LoVo (cell line): ENCODE data around the gene SLC9A9.

ENCODE experiments used
- DNase-seq: peaks from one replicate; pipeline ENCODE4 v3.0.0-alpha.2; 2016; ENCODE audit warnings: low spot score

SLC9A9 gene

DNA sequence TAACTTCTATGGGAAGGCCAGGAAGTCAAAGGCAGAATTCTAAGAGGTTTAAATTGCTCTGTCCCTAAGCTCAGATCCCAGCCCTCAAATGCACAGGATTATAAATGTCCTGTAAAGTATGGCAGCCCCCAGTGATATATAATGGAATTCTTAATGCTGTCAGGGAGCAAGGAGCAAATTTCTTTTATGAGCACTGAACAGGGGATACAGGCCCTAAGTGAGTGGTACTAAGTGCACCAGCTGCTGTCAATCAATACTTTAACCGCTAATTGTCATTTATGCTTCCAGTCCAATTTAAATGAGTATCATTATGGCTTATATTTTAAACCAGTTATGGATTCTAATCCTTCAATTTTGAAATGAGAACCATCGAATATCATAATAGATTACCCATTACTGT is 4.7 kb downstream of the SLC9A9 start:
- DNase-seq: no peak

DNA sequence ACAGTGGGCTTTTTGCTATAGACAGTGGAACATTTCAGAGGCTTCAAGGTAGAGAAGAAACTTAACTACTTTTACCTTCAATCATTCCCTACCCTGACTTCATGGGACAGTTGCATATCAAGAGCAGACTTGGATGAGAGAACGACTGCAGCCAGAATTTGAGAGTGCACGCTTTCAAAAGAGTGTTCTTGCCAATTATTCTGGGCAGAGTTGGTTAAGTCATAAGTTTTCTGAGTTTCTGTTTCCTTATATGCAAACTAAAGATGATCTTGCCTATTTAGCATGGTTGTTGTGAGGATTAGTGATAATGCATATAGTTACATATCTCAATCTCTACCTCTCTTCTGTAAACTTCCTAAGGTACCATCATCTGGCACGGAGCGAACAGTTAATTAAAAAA is 7.6 kb downstream of the SLC9A9 start:
- no peak for DNase-seq

DNA sequence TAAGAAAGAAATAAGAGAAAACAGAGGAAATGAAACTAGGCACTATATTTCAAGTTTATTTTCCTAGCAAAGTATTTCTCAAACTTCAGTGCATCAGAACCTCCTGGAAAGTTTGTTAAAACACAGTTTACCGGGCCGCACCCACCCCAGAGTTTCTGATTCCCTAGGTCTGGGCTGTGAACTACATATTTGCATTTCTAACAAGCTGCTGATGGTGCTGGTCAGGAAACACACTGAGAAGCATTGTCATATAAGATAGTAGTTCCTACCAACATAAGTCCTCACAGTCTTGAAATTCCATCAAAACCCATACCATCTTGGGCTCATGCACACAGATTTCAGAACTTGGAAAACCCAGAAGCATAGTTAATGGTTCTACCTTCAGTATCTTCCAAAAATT is 8.3 kb downstream of the SLC9A9 start:
- no peak for DNase-seq

DNA sequence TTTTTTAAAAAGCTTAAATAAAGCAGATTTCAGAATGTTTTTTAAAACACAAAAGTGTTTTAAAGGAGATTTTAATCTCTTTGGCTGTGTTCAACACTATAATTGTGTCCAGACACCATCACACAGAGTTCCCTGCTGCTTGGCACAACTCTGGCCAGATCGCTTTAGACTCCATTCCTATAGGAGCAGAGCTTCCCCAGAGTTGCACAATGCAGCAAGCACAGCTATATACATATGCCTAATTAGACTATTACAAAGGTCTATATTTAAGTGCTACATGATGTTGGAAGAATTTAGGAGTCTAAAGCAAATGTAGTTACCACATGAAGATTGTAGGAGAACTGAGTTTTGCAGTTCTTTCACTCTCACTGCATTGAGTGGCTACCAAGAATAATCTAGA is 11.2 kb downstream of the SLC9A9 start:
- DNase-seq: no peak

DNA sequence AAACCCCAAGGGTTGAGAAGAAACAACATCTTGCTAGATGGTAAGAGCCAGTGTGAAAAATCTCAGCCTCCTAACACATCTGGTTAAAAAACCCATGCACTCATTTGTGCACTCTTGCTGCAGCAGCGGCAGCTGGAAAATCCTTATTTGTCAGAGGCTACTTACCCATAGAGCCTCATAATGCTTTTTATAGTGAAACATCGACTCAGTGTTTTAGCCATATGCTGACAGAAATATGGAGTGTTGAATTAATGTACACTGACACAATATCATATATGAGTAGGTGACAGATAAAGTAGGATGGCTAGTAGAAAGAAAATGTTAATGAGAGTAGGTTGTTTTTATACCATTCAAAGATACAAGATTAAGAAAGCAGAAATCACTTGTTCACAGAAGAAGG is 13.0 kb downstream of the SLC9A9 start:
- DNase-seq: no peak

DNA sequence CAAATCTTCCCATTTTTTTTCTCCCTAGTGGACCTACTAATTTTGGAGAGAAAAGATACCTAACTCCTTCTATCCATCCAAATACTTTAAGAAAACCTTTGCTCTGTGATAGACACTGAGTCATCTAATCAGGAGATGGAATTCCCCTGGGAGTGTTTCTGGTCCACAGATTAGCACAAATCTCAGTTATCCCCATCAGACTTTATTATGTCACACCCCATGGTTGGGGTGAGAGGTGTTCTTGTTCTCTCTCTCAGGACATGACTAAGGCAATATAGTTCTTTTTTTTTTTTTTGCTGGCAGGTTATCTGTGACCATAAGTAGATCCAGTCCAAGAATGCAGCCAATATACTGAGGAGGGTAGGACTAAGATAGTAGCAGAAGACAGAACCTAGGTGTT is 15.8 kb downstream of the SLC9A9 start:
- no peak for DNase-seq

DNA sequence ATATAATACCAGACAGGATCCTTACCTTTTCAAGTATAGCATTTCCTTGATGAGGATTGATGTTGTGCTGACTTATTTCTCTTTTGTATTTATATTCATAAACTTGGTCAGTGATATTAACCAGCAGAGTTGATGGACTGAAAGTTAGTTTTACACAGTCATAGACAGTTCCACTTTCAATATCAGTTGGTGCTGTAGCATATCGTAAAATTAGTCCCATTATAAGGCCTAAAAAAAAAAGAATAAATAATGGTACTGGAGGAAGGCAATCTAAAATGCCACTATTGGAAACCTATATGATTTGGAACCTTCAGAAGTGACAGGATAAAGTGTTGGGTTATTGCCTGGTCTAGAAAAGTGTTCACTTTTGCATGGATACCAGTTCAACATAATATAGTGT is 16.3 kb downstream of the SLC9A9 start:
- no peak for DNase-seq

DNA sequence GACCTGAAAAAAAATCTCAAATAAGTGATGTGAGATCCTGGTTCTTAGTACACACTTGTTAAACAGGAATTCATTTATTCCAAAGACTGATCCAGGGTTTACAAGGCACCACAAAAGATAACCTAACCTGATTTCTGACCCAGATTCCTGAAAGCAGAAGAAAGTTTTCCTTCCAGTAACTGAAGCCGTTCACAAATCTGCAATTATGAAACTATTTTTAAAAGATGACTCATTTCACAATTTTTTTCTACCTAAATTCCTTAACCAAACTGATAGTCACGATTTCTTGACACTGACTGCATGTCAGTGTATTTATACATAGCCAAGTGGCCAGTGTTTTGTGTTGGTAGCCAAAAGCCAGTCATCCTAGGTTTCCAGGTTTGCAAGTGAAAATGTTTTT is 17.1 kb downstream of the SLC9A9 start:
- peak; percentile 11 for DNase-seq

DNA sequence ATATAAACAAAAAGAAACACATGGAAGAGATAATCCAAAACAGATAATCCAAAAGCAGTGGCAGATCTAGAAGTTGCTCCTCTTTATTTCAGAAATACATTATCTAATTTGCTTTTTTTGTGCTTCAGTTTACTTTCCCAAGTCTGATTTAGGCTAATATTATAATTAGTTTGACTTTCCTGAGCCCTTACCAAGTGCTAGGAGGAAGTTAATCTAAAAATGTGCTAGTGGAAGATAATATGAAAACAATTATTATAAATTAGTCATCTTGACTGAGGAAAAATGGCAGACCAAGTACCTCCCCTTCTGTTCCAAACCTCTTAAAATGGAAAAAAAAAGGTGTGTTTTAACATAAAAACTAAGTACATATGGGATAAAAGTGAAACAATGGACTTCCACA is 17.5 kb downstream of the SLC9A9 start:
- no peak for DNase-seq

DNA sequence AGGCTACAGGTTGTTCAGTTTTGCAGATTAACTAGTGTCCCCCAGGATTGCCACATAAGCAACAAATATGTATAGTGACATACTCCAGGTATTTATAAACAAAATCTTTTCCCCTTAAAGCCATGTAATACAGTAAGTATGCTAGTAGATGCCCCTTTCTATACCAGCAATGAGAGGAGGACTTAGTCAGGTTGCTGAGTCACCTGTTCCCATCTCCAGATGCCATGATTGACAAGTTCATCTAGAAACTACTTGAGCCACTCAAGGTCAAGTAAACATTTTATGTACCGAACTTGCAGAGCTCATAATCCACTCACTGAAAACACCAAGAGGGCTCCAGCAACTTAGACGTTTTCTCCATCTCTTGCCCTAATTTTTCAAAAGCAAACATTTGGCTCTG is 18.2 kb downstream of the SLC9A9 start:
- no peak for DNase-seq

DNA sequence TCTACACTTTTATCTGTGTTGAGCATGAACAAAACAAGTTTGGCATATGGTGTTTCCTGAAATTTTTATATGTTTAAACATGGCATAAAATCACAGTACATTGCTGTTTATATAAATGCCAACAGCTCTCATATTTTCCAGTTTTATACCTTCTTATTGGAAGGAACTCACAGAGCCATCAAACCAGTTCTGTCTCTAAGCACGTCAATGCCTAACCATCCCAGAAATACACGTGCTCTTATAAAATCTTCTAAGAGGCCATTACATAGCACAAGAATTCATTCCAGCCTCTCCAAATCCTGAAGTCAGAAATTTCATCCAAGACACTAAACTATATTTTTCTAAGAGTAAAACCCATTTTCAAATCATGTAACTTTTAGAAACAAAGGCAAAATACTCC is 20.8 kb downstream of the SLC9A9 start:
- DNase-seq: no peak

DNA sequence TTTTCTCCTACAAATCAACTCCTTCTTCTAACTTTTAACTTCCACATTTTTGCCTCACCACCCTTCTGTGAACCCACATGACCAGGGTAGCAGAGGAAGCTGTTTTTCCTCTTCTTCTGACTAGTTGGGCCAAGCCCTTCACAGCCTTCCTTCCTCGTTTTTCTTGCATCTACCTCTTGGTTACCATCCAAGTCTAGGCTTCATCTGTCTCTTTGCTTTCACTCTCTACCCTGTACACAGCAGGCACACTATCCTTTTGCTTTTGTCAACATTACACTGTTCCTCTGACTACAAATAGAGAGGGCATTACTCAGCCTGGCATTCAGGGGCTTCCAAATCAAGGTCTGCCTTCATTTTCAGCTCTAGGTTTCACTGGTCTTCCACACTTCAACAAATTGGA is 22.0 kb downstream of the SLC9A9 start:
- DNase-seq: no peak

DNA sequence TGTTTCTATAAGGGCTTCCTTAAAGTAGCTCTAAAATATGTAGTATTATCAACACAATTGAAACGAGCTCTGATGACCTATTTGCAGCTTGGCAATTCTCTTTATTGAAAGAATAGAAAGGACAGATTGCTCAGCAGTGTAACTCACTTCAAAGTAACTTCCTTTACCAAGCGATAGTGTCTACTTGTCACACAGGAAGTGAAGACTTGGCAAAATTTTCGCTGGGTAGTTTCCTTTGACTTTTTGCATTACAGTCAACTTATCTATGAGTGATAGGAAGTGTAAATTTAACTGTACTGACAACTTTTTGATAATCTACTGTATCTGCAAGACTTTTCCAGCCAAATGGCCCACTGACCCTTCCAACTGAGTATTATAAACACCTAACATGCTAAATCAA is 22.8 kb downstream of the SLC9A9 start:
- DNase-seq: no peak

DNA sequence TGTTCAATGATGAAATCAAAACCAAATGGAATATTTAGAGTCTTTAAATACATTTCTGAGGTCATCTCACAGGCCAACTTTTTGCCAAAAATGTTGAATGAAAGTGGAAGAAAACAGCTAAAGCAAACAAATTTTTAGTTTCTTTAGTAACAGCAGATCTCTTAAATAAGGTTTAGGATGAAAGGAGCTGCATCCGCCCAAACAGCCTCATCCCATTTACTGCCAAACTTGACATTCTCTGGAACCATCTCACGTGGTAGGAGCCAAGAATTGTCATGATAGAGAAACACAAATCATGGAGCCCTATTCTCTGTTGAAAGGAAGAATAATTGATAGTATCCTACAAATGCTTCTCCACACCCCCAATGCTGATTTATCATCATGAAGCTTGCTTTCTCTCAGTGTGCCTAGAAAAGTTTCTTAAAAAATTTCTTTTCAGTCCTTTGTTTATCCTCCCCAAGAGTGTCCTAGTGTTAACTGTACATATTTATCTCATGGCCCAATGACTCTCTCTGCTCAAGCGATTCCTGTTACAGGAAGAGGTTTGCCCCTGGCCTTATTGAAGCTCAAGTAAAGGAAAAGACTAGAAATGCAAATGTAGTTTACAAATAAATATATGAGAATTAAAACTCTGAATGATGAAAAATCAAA is 23.4 kb downstream of the SLC9A9 start:
- no peak for DNase-seq

DNA sequence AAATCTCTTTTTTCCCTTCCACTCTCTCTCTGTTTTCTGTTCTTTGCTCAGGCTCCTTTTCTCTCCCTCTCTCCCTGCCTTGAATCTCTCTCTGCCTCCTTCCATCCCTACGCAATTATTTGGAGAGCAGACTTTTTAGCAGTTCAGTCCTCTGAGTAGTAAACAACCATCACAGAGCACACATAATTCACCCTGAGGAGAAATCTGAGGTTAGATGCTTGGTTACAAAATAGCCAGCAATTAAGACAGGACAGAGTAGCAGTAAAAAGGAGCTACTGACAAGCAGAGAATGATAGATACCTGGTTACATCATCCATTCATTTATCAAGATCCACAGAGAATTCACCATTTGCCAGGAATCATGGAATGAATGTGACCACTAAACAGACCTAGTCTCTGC is 25.5 kb downstream of the SLC9A9 start:
- DNase-seq: no peak

DNA sequence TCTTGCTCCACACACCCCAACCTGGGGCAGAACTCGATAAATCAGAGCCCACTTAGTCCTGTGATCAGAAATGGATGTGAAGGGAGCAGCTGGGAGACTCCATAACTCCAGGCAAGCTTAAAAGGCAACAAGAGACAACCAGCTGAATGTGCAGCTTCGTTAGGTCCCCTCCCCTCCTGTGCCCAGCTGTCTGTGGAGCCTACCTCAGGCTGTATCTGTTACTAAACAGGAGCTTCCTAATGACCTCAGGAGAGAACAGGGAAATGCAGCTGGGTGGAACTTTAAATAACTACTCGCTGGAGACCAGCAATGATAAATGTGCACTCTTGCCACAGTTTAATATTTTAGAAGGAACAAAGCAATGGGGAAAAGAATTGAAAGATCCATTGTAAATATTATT is 25.9 kb downstream of the SLC9A9 start:
- no peak for DNase-seq

DNA sequence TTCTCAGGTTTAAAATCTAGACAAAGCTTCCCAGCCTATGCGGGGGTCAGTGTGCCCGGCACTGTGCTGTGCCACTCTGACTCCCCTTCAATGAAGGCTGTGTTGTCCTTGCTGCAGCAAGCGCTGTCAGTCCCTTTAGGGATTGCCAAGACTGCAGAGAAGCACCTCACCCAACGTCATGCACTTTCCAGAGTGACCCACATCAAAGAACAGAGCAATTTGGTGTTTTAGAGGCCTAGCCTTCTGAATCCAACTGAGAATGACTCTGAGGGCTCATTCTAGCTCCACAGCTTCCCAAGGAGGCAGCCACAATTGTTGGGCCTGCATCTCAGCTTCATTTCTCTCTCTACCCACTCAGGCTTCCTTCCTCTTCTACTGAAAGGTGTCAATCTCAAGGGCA is 26.4 kb downstream of the SLC9A9 start:
- no peak for DNase-seq

DNA sequence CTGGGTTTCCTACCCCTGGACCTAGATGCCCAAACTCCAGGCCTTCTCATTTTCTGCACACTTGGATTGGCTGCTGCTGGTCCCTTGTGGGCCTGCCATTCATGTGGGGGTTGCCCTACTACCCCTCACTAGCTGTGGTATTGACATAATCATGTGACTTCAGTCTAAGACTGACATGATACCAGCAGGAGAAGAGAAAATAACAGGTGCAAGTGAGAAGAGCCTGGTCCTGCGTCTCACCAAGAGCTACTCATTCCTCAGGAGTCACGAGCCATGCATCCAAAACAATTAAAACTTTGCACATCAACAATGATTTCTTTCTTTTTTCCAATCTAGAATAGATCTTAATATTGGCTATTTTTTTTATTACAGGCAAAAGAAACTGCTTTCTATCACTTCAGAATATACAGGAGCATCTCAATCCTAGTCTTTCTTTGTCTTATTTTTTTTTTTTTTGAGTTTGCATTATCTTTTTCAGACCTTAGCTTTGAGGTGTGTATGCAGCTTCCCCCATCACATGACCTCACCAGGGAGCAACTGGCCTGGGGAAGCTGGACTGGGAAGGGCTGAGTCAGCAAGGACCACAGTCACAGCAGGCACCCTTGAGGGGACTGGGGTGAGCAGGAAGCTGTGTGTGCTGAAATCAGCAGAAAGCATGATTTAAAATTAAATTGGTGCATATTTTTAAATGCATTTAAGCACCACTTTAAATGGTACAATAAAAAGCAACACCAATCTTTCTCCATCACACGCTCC is 27.6 kb downstream of the SLC9A9 start:
- no peak for DNase-seq

DNA sequence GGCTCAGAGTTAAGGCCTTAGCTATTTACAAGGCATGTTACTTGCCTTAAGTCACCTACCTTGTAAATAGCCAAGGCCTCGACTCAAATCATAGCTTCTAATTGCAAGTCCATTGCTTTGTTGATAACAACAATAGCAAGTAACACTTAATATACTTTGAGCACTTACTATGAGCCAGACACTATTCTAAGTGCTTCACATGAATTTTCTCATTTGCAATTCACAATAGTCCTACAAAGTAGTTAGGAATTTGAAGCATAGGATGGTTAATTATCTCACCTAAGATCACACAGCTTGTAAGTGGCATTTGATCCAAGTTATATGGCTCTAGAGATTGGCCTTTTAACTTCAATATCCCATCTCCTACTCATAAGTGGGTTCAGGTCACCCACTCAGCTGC is 28.4 kb downstream of the SLC9A9 start:
- DNase-seq: no peak

DNA sequence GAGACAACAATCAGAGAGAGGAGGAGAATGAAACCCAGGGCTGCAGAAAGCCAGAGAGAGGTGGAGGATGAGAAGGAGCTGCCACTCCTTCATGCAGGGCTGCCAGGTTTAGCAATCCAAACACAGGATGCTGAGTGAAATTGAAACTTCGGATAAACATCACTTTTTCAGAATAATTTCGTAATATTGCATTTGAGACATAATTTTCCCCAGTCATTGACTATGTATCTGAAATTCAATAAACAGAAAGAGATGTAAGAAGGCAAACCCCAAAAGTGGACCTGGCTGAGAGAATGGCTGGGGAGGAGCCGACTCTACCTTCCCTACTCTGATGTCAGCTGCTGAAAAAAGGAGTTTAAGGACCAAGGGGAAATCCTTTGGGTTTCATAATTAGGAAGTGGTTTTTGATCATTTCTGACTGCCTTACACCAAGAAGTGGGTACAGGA is 33.8 kb downstream of the SLC9A9 start:
- no peak for DNase-seq

DNA sequence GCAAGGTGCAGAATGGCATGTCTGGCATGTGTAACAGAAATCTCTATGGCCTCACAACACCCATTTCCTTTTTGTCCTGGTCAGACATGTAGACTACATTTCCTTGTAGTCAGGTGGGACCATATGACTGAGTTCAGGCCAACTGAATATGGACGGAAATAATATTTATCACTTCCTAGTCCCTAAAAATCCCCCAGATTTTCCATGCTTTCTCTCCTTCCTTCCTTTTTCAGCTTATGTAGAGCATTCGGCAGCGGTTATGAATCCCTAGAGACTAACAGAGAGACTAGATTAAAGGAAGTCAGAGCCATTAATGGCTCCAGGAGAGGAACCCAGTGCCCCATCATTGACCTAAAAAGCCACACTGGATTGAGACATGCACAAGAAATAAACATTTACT is 35.8 kb downstream of the SLC9A9 start:
- DNase-seq: no peak

DNA sequence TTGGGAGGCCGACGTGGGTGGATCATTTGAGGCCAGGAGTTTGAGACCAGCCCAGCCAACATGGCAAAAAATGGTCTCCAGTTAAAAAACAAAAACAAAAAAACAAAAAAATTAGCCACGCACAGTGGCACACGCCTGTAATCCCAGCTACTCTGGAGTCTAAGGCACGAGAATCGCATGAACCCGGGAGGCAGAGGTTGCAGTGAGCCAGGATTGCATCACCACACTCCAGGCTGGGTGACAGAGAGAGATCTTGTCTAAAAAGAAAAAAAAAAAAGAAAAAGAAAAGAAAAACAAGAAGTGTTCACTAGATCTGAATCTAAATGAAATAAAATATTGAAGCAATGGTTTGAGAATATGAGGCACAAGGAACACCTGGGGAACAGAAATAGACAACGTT is 36.7 kb downstream of the SLC9A9 start:
- no peak for DNase-seq

DNA sequence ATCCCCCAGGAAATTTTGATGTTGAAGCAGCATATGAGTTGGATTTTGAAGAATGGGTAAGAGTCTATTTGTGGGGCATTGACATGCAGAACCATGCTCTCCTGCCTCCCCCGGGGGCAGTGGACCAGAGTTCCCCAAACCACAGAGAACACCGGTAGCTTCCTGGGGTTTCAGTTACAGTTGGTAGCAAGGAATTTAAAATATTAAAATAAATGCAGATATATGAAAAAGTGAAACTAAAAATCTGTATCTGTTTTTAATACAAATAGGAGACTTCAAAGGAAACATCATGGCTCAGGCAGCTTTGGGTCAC is 37.4 kb downstream of the SLC9A9 start:
- DNase-seq: no peak
